Fibroblast of pulmonary artery (primary cell): ENCODE data around the gene VAX1.

Experiments used
- DNase-seq: peaks from one replicate; pipeline ENCODE4 v3.0.0-alpha.2; 2010; ENCODE audit warnings: low read depth
- H3K4me3 ChIP-seq: replicated peaks from 2 replicates; pipeline ENCODE4 v1.5.1; 2011; ENCODE audit warnings: low read depth, mild to moderate bottlenecking, control low read depth, low read length, moderate library complexity
- CTCF ChIP-seq: IDR thresholded peaks from 2 replicates; pipeline ENCODE4 v1.5.1; 2011; ENCODE audit warnings: mild to moderate bottlenecking, control low read depth, low read length, inconsistent platforms; ENCODE audit errors: missing control alignments

The VAX1 gene

DNA sequence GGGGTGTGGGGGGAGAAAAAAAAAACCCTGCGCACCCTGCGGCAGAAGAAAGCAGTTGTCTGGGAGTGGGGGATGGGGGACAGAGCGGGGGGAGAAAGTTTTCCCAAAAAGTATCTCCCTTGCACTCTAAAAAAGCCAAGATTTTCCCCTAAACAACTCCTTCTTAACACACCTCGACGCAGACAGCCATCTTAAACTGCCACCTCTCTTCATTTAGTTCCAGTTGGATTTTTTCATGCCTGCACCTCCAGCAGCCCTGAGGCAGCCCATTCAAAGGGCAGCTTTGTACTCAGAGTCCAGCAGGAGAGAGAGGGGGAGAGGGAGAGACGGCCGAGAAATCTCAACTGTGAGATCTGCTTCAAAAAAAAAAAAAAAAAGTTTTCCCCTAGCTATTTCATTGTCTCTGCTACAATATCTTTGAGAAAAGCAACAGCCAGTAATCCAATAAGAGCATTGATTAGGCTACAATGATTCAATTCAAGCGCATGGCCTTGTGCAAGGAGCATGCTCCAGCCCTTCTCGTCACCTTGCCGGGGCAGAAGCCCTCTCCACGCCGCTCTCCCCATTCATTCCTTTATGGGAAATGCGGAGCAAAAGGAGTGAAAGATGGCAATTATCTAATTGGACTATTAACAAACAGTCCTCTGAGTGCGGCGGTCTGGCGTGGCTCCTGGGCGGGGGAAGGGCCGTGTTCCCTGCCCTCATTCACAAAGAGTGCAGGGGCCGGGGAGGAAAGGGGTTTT, 939 bp upstream of the VAX1 start:
- no peak for TF ChIP-seq CTCF
- H3K4me3 ChIP-seq: no peak overlapping the region
- DNase-seq: no peak

- no peak for TF ChIP-seq CTCF
- H3K4me3 ChIP-seq: peak overlapping the region; percentile 21
- DNase-seq: peak; percentile 16
Measured at GRCh38 chr10:117137031-117137910, 799 bp downstream of the VAX1 start.

GRCh38 chr10:117136391-117136975, 1.6 kb downstream of the VAX1 start:
- no peak for TF ChIP-seq CTCF
- no peak for DNase-seq
- no peak overlapping the region for H3K4me3 ChIP-seq

- no peak for DNase-seq
- H3K4me3 ChIP-seq: no peak overlapping the region
- no peak for TF ChIP-seq CTCF
Measured at GRCh38 chr10:117135480-117136140, 2.5 kb downstream of the VAX1 start.

DNA sequence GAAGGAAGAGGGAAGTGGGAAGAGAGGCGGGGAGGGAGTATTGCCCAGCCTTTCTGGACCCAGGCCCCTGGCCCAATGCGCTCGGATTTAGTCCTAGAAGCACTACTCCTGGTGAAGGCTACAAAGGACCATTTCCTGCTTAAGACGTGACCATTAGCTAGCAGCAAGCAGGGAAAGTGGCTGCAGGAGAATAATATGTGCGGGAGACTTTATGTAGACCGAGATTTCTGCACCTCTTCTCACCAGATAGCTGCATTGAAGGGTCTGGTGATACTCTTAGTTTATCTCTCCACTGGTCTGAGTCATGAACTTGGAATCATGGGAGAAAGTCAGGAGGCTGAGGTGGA, 3.1 kb downstream of the VAX1 start:
- TF ChIP-seq CTCF: no peak
- no peak for DNase-seq
- no peak overlapping the region for H3K4me3 ChIP-seq

GRCh38 chr10:117134306-117135025, 3.6 kb downstream of the VAX1 start:
- no peak overlapping the region for H3K4me3 ChIP-seq
- no peak for TF ChIP-seq CTCF
- no peak for DNase-seq
